K562 (cell line): ENCODE data around the gene C11orf52. TPM values are rescaled to one million over a fixed set of nuclear protein-coding genes. Genes with fewer than 3 reads are reported as not detected.

Experiments
- AFF1 ChIP-seq, 2 experiments: fragments of 450-650 bp; IDR thresholded peaks; 2 replicates each; pipeline ENCODE4 v1.6.1; 2018; ENCODE audit warnings: mild to moderate bottlenecking in 2 of 2, low read depth in 1 of 2; ENCODE audit not compliant: partially characterized antibody in 2 of 2
- BRD4 ChIP-seq: fragments of 200-600 bp; sonication (generic); IDR thresholded peaks from 2 replicates; pipeline ENCODE4 v1.6.1; 2017; ENCODE audit warnings: inconsistent platforms
- GATAD2B ChIP-seq: fragments of 450-650 bp; IDR thresholded peaks from 2 replicates; pipeline ENCODE4 v1.6.1; 2017; ENCODE audit warnings: mild to moderate bottlenecking, borderline replicate concordance
- HDGF ChIP-seq: fragments of 450-650 bp; IDR thresholded peaks from 2 replicates; pipeline ENCODE4 v1.6.1; 2016
- NFE2L1 ChIP-seq: fragments of 450-650 bp; IDR thresholded peaks from 2 replicates; pipeline ENCODE4 v1.6.1; 2016; ENCODE audit warnings: missing genetic modification characterization, low read depth, mild to moderate bottlenecking, missing compliant biosample characterization, moderate library complexity, borderline replicate concordance
- NKRF ChIP-seq: fragments of 450-650 bp; IDR thresholded peaks from 2 replicates; pipeline ENCODE4 v1.6.1; 2016; ENCODE audit warnings: borderline replicate concordance
- NR4A1 ChIP-seq, 2 experiments: fragments of 250-450 bp in 1 of 2; fragments of 450-650 bp in 1 of 2; sonication (Bioruptor Pico) in 1 of 2; IDR thresholded peaks; 2 replicates each; pipeline versions ENCODE4 v1.4.0 to v1.6.1; 2016 to 2020; ENCODE audit warnings: mild to moderate bottlenecking in 2 of 2, missing compliant biosample characterization in 1 of 2, missing genetic modification characterization in 1 of 2, moderate library complexity in 1 of 2
- RBM22 ChIP-seq: fragments of 200-400 bp; formaldehyde crosslinking; IDR thresholded peaks from 2 replicates; pipeline ENCODE4 v1.6.1; 2018; ENCODE audit warnings: low read length, low read depth; ENCODE audit not compliant: poor library complexity, severe bottlenecking
- SMARCE1 ChIP-seq: fragments of 450-650 bp; IDR thresholded peaks from 2 replicates; pipeline ENCODE4 v1.7.1; 2016; ENCODE audit warnings: mild to moderate bottlenecking
- SRSF1 ChIP-seq: fragments of 200-400 bp; formaldehyde crosslinking; IDR thresholded peaks from 2 replicates; pipeline ENCODE4 v1.6.1; 2017; ENCODE audit warnings: mild to moderate bottlenecking, low read depth, low read length, moderate library complexity
- ZBTB9 ChIP-seq: fragments of 450-650 bp; formaldehyde crosslinking; IDR thresholded peaks from 2 replicates; pipeline ENCODE4 v1.4.0; 2020; ENCODE audit warnings: mild to moderate bottlenecking, moderate library complexity
- ZNF280A ChIP-seq: fragments of 450-650 bp; IDR thresholded peaks from 2 replicates; pipeline ENCODE4 v1.6.1; 2018; ENCODE audit warnings: mild to moderate bottlenecking, low read depth; ENCODE audit not compliant: partially characterized antibody
- ZNF431 ChIP-seq: sonication (generic); formaldehyde crosslinking; IDR thresholded peaks from 2 replicates; pipeline ENCODE4 v1.8.0; 2022; ENCODE audit warnings: mild to moderate bottlenecking, missing genetic modification reagents
- polyA plus RNA-seq, 8 experiments: library from polyadenylated mRNA; depleted of rRNA in 4 of 8; stranded (reverse) in 5 of 8; unstranded in 3 of 8; fragments of >200 nt; fragmentation: Nextera tagmentation in 2 of 8; fragmentation: Illumina TruSeq in 1 of 8; extraction: Ambion mirVana in 2 of 8; extraction: Trizol in 1 of 8; gene quantifications; 2 replicates each; pipeline versions ENCODE4 v1.2.1 to v1.2.3, GENCODE V29; 2011 to 2014; ENCODE audit warnings: inconsistent platforms in 1 of 8, missing spikeins in 1 of 8
- total RNA-seq, 7 experiments: library from RNA; depleted of rRNA in 6 of 7; stranded (reverse); fragments of >200 nt in 6 of 7; fragmentation: Illumina TruSeq in 2 of 7; extraction: Trizol in 2 of 7; gene quantifications; 2 replicates each; pipeline versions ENCODE4 v1.2.1 to v1.2.3, GENCODE V29; 2011 to 2021; ENCODE audit warnings: low replicate concordance in 1 of 7
- TF ChIP-seq, protein P1 (sequence below), 2 experiments: fragments of 150-350 bp in 1 of 2; IDR thresholded peaks; 2 replicates each; pipeline ENCODE4 v1.6.1; 2012 to 2016; ENCODE audit warnings: low read depth in 2 of 2, low read length in 2 of 2, mild to moderate bottlenecking in 1 of 2, moderate library complexity in 1 of 2

Gene C11orf52
- total and polyA plus RNA-seq, 9 of the 15 experiments (the other 6 are each of a cell fraction or from before 2014, with no cell fraction given) = 0.29 to 2.9 (median 1.0) TPM

- TF ChIP-seq, protein P1, sequence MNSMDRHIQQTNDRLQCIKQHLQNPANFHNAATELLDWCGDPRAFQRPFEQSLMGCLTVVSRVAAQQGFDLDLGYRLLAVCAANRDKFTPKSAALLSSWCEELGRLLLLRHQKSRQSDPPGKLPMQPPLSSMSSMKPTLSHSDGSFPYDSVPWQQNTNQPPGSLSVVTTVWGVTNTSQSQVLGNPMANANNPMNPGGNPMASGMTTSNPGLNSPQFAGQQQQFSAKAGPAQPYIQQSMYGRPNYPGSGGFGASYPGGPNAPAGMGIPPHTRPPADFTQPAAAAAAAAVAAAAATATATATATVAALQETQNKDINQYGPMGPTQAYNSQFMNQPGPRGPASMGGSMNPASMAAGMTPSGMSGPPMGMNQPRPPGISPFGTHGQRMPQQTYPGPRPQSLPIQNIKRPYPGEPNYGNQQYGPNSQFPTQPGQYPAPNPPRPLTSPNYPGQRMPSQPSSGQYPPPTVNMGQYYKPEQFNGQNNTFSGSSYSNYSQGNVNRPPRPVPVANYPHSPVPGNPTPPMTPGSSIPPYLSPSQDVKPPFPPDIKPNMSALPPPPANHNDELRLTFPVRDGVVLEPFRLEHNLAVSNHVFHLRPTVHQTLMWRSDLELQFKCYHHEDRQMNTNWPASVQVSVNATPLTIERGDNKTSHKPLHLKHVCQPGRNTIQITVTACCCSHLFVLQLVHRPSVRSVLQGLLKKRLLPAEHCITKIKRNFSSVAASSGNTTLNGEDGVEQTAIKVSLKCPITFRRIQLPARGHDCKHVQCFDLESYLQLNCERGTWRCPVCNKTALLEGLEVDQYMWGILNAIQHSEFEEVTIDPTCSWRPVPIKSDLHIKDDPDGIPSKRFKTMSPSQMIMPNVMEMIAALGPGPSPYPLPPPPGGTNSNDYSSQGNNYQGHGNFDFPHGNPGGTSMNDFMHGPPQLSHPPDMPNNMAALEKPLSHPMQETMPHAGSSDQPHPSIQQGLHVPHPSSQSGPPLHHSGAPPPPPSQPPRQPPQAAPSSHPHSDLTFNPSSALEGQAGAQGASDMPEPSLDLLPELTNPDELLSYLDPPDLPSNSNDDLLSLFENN (IDR thresholded peaks at IDR 0.05; ENCODE audit: low read depth in 2 of 2, low read length in 2 of 2) = no peak
- TF ChIP-seq GATAD2B (no peak), SRSF1 (no peak), NKRF (0 out of 2 replicates have a peak, but pooled peaks have one; percentile 19), RBM22 (no peak), ZBTB9 (CRISPR knock-in tag) (no peak), NFE2L1 (tag) (no peak), SMARCE1 (0 out of 2 replicates have a peak, but pooled peaks have one; percentile 12), ZNF280A (no peak), BRD4 (no peak), NR4A1 (CRISPR knock-in tag; IDR thresholded peaks at IDR 0.05) (no peak), NR4A1 (tag; IDR thresholded peaks at IDR 0.05) (no peak), AFF1 (IDR thresholded peaks at IDR 0.05; ENCODE audit: low read depth in 1 of 2, partially characterized antibody in 2 of 2) (peak in 1 of 2 experiments; percentile 37), ZNF431 (CRISPR knock-in tag) (no peak), HDGF (0 out of 2 replicates have a peak, but pooled peaks have one; percentile 15)
Observed at GRCh38 chr11:111871693-111872161, 47.0 kb upstream of the C11orf52 start (continued).
